Endothelial cell of umbilical vein (primary cell): ENCODE measurements around the gene TREML2. TPM values are rescaled to one million over a fixed set of nuclear protein-coding genes. Genes with fewer than 3 reads are reported as not detected.
"Not testable (repeated sequence)": the region's sequence is repeated elsewhere in the genome, so short reads cannot be mapped to it uniquely, and the experiment has no call there.

Experiments
- BruUV-seq: library from RNA; stranded (reverse); fragments of 400-500 nt; replicated peaks from 2 replicates; lab custom pipeline; 2021; lab: Mats Ljungman, UMichigan
- CTCF ChIA-PET: fragments of 300-600, 350-600 bp; sonication (Branson Sonifier 250); formaldehyde crosslinking; loops from one replicate; lab custom pipeline; 2021; ENCODE audit warnings: antibody characterized with exemption, inconsistent platforms; lab: Charles Lee
- POLR2A ChIA-PET: fragments of 300-600, 350-600 bp; sonication (Branson Sonifier 250); formaldehyde crosslinking; loops from one replicate; lab custom pipeline; 2021; ENCODE audit warnings: antibody characterized with exemption, inconsistent platforms; lab: Charles Lee
- DNase-seq: peaks from one replicate; pipeline ENCODE4 v3.0.0-alpha.2; 2011; ENCODE audit warnings: low read depth, low spot score
- FAIRE-seq: peaks from 2 replicates; lab custom pipeline; 2011; peaks lifted over from hg19 to GRCh38; lab: Jason Lieb, UNC
- H2AFZ ChIP-seq: 2 replicates; pipeline ENCODE4 v1.6.0; 2012; ENCODE audit warnings: low read depth, low read length, control low read depth, inconsistent platforms
- H3K27ac ChIP-seq: 2 replicates; pipeline ENCODE4 v1.5.1; 2011; ENCODE audit warnings: low read depth, mild to moderate bottlenecking, control low read depth, low read length, moderate library complexity; ENCODE audit not compliant: insufficient read depth
- H3K27me3 ChIP-seq, 2 experiments: 2 replicates each; pipeline versions ENCODE4 v1.6.0 to v1.6.1; 2011; ENCODE audit warnings: low read length in 2 of 2, mixed read lengths in 1 of 2; ENCODE audit not compliant: control insufficient read depth in 2 of 2, insufficient read depth in 2 of 2
- H3K36me3 ChIP-seq, 2 experiments: 2 replicates in 1 of 2; 3 replicates in 1 of 2; pipeline ENCODE4 v1.5.1; 2011; ENCODE audit warnings: low read length in 2 of 2, mild to moderate bottlenecking in 1 of 2, moderate library complexity in 1 of 2; ENCODE audit not compliant: control insufficient read depth in 2 of 2, insufficient read depth in 2 of 2; ENCODE audit errors: extremely low read depth in 1 of 2
- H3K4me1 ChIP-seq: 3 replicates; pipeline ENCODE4 v1.5.1; 2011; ENCODE audit warnings: mild to moderate bottlenecking, low read length; ENCODE audit not compliant: control insufficient read depth, insufficient read depth; ENCODE audit errors: extremely low read depth
- H3K4me2 ChIP-seq: 2 replicates; pipeline ENCODE4 v1.6.1; 2011; ENCODE audit warnings: low read length, control low read depth, mixed read lengths; ENCODE audit not compliant: insufficient read depth
- H3K4me3 ChIP-seq, 3 experiments: fragments of 200-600 bp in 1 of 3; sonication (generic), shearing (Covaris generic) in 1 of 3; replicated peaks in 1 of 3; 2 replicates each; pipeline ENCODE4 v1.5.1; 2011 to 2016; ENCODE audit warnings: control low read depth in 3 of 3, low read length in 3 of 3, mild to moderate bottlenecking in 2 of 3, inconsistent platforms in 1 of 3, low read depth in 1 of 3, moderate library complexity in 1 of 3; ENCODE audit not compliant: insufficient read depth in 1 of 3
- H3K79me2 ChIP-seq: 2 replicates; pipeline ENCODE4 v1.6.0; 2012; ENCODE audit warnings: low read length, inconsistent platforms; ENCODE audit not compliant: control insufficient read depth, insufficient read depth
- H3K9ac ChIP-seq: replicated peaks from 2 replicates; pipeline ENCODE3; 2011; ENCODE audit warnings: low read length, control low read depth; ENCODE audit not compliant: insufficient read depth; ENCODE audit errors: extremely low read depth
- H3K9me1 ChIP-seq: replicated peaks from 3 replicates; pipeline ENCODE4 v1.6.0; 2011; ENCODE audit warnings: mild to moderate bottlenecking, low read length; ENCODE audit not compliant: control insufficient read depth, insufficient read depth; ENCODE audit errors: extremely low read depth
- H3K9me3 ChIP-seq: replicated peaks from 2 replicates; pipeline ENCODE4 v1.5.1; 2012; ENCODE audit warnings: low read length, inconsistent platforms; ENCODE audit not compliant: control insufficient read depth, insufficient read depth
- H4K20me1 ChIP-seq: replicated peaks from 2 replicates; pipeline ENCODE3; 2011; ENCODE audit warnings: mild to moderate bottlenecking, low read length; ENCODE audit not compliant: control insufficient read depth, insufficient read depth; ENCODE audit errors: extremely low read depth
- POLR2A ChIP-seq: IDR thresholded peaks from 2 replicates; pipeline ENCODE4 v1.6.1; 2012; ENCODE audit warnings: low read depth, mild to moderate bottlenecking, control low read depth, low read length
- dilution Hi-C: fragments of 300-500 bp; cut with MboI; formaldehyde crosslinking; loops from one replicate; pipeline ENCODE4 v1.15.0; 2019; ENCODE audit warnings: low sequenced_read_pairs; ENCODE audit not compliant: extremely low pct_ligation_motif_present
- intact Hi-C: fragments of 100-400 bp; cut with micrococcal nuclease; formaldehyde crosslinking; loops from one replicate; pipeline ENCODE4 v1.10.0; 2022
- polyA plus RNA-seq, 4 experiments: library from polyadenylated mRNA; depleted of rRNA in 3 of 4; stranded (reverse) in 3 of 4; unstranded in 1 of 4; fragments of >200 nt; gene quantifications; 2 replicates each; pipeline versions ENCODE4 v1.2.1 to v1.2.3, GENCODE V29; 2011 to 2012; ENCODE audit warnings: missing spikeins in 1 of 4
- total RNA-seq: library from RNA; stranded (reverse); gene quantifications from 2 replicates; pipeline ENCODE4 v1.2.3, GENCODE V29; 2021
- TF ChIP-seq, protein P1 (sequence below), 2 donors: IDR thresholded peaks; 1 replicate in 1 of 2; 2 replicates in 1 of 2; pipeline ENCODE4 v1.5.1; 2011; ENCODE audit warnings: low read length in 2 of 2, mild to moderate bottlenecking in 2 of 2, moderate library complexity in 2 of 2, control low read depth in 1 of 2, inconsistent platforms in 1 of 2, low read depth in 1 of 2; ENCODE audit not compliant: insufficient read depth in 1 of 2; ENCODE audit errors: extremely low read depth in 1 of 2
- TF ChIP-seq, protein P2 (sequence below): IDR thresholded peaks from 2 replicates; pipeline ENCODE4 v1.6.1; 2011; ENCODE audit not compliant: insufficient read depth, insufficient read length

Gene TREML2
- total and polyA plus RNA-seq, 2 donors (not counting 3 experiments of a cell fraction or from before 2014, with no cell fraction given) = not detected

DNA sequence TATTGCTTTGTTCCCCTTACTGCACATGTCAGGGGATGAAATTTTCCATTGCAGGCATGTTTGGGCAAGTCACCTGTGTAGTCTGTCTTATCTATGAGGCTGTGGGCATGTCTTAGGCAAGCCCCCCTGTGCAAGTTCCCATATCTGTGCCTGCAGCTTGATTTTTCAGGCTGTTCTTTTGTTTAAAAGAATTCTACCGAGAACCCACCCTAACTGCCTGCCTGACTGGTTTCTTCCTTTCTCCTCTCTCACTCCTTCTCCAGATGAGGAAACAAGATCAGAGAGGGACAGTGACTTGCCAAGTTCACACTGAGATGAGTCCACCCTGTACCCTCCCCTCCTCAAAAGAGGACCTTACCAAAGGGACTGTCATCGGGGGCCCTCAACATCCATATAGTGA lies 11.0 kb downstream of the TREML2 start:
- Histone ChIP-seq H3K9ac (no peak overlapping the region), H3K36me3 (no peaks in the 10 kb centered on the region), H3K27me3 (no peaks in the 10 kb centered on the region), H3K4me3 (no peak overlapping the region), H3K9me1 (no peaks in the 10 kb centered on the region), H3K4me1 (no peaks in the 10 kb centered on the region), H3K79me2 (no peaks in the 10 kb centered on the region), H3K9me3 (no peaks in the 10 kb centered on the region), H4K20me1 (no peaks in the 10 kb centered on the region), H3K4me2 (no peak overlapping the region), H3K27ac (no peak overlapping the region), H2AFZ (no peak overlapping the region)
- TF ChIP-seq, protein P1, sequence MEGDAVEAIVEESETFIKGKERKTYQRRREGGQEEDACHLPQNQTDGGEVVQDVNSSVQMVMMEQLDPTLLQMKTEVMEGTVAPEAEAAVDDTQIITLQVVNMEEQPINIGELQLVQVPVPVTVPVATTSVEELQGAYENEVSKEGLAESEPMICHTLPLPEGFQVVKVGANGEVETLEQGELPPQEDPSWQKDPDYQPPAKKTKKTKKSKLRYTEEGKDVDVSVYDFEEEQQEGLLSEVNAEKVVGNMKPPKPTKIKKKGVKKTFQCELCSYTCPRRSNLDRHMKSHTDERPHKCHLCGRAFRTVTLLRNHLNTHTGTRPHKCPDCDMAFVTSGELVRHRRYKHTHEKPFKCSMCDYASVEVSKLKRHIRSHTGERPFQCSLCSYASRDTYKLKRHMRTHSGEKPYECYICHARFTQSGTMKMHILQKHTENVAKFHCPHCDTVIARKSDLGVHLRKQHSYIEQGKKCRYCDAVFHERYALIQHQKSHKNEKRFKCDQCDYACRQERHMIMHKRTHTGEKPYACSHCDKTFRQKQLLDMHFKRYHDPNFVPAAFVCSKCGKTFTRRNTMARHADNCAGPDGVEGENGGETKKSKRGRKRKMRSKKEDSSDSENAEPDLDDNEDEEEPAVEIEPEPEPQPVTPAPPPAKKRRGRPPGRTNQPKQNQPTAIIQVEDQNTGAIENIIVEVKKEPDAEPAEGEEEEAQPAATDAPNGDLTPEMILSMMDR (IDR thresholded peaks at IDR 0.05; ENCODE audit: extremely low read depth in 1 of 2, insufficient read depth in 1 of 2, low read depth in 1 of 2, low read length in 2 of 2) = no peak
- TF ChIP-seq POLR2A = no peak
- TF ChIP-seq, protein P2, sequence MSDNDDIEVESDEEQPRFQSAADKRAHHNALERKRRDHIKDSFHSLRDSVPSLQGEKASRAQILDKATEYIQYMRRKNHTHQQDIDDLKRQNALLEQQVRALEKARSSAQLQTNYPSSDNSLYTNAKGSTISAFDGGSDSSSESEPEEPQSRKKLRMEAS = no peak
- intact Hi-C loops = loop anchor here (2.0 kb wide), 1 partner anchor 129 kb away; no protein-coding TSS in a partner anchor
- dilution Hi-C loops = no loop called here
- POLR2A ChIA-PET = no interaction called here
- FAIRE-seq (no peak), DNase-seq (no peak)
- BruUV-seq = no TSS peak
- CTCF ChIA-PET = interaction anchor here (2.7 kb wide), 1 partner anchor 8 kb away, joined by 23 read pairs; no protein-coding TSS in a partner anchor

DNA sequence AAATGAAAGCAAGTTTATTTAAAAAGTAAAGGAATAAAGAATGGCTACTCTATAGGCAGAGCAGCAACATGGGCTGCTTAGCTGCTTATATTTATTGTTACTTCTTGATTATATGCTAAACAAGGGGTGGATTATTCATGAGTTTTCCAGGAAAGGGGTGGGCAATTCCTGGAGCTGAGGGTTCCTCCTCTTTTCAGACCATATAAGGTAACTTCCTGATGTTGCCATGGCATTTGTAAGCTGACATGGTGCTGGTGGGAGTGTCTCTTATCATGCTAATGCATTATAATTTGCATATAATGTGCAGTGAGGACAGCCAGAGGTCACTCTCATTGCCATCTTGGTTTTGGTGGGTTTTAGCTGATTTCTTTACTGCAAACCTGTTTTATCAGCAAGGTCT lies 11.9 kb downstream of the TREML2 start:
- CTCF ChIA-PET, H3K4me3 ChIP-seq, H3K4me2 ChIP-seq, H3K79me2 ChIP-seq, H3K9me3 ChIP-seq, intact Hi-C loops, dilution Hi-C loops, H3K9ac ChIP-seq, DNase-seq, H3K4me1 ChIP-seq, POLR2A ChIA-PET, H3K9me1 ChIP-seq, H4K20me1 ChIP-seq, H3K36me3 ChIP-seq, FAIRE-seq, BruUV-seq, H3K27me3 ChIP-seq, H2AFZ ChIP-seq, H3K27ac ChIP-seq: not testable (repeated sequence)
